NCI-H1092 treated with DMSO at 0.1 percent for 48 hours (cell line): Measurements from ENCODE around the gene NRXN2.

ENCODE experiments used
- DNase-seq: peaks from one replicate; lab custom pipeline; 2025; lab: John Stamatoyannopoulos, UW

The NRXN2 gene

DNA sequence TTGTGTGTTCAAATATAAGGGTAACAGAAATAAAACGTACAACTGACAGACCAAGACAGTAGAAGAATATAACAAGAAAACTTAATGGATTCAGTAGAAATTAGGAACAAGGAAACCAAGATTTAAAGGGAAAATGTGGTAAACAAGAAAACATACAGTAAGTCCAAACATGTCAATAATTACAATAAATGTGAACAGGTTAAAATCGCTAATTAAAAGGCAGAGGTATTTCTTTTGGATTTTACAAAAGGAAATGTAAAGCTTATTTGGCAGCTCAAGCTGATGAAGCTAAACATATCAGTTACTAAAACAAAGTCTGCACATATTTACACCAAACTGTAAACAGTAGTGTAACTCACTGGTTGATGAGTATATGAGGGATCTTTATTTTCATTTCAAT lies 134.3 kb downstream of the NRXN2 start:
- DNase-seq, result no peak

DNA sequence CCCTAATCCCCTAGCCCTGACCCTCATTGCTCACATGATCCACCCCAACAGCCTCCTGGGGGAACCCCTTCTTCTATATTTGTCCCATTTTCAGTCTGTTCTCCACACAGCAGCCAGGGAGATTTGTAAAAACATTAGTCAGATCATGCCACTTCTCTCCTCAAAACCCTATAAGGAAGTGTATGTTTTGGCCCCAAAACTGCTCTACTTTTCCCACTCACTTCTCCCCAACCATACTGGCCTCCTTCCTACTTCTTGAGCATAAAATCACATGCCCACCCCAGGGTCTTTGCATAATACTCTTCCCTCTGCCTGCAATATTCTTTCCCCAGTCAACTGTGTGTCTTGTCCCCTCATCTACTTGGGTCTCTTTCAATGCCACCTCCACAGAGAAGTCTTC lies 136.6 kb downstream of the NRXN2 start:
- no peak for DNase-seq

DNA sequence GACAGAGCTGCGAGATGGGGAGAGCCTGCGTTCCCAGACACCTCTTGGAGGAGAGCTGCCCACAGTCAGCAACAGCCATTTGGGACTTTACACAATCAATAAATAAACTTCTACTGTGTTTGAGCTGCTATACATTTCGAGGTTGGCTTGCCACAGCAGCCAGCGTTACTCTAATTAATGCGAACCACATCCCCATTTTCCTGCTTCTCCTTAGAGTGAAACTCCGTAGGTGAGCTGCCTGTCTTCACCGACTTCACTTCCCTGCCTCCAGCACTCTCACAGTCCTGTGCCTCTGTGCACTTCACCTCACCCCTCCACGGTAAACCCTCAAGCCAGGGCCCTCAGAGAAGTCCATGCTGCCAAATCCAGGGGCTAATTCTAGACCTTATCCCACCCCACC lies 137.8 kb downstream of the NRXN2 start:
- DNase-seq, result no peak

DNA sequence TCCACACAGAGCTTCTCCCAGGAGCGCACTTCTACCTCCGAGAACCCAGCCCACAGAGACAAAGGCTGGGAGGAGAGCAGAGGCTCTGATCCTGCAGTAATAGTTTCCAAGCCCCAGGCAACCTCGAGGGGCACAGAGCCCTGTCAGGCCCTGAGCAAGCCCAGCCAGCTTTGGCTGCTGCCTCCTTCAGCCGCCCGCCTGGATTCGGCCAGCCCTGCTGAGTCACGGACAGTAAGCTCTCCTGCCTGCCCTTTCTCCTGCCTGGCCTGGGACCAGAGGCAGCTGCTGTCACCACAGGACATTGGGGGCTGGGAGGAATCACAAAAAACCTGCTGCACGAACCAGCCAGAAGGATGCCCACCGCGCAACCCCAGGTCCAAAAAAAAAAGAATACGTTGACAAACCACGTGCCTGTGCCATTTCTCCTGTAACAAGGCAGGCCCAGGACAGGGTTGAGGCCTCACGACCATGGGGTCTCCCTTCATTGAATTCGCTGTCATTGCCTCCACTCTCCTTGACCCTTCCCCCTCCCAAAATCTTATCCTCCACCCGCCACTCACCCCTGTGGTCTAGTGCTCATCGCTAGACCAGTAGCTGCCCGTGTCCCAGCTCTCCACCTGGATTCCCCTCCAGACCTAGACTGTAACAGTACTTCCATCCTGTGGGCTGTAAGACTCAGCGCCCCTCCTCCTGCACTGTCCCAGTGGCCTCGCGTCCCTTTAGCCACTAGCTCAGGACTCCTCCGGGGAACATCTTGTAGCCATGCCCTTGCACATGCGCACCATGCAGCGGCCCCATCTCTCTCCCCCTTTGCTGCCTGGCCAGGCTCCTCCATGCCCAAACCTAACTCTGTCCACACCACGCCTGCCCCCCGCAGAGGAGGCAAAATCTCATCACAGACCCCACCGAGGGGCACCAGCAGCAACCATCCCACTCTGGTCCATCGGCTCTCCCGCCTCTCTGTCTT lies 139.4 kb downstream of the NRXN2 start:
- no peak for DNase-seq

DNA sequence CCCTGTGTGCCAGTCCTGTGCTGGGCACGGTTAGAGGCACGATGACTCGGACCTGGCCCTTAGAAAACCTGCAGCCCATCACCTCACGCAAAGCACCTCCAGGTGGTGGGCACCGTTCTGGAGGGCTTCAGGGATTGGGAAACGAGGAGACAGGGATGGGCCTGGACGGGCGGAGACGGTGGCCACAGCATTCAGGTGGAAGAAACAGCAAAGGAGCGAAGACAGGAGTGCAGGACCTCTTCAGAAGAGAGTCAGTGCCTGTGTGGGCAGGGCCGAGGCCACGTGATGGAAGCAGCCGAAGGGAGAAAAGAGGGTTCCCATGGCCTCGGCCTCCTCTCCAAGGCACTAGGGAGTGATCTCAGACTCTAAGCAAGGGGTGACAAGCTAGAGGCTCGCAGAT lies 140.1 kb downstream of the NRXN2 start:
- no peak for DNase-seq

DNA sequence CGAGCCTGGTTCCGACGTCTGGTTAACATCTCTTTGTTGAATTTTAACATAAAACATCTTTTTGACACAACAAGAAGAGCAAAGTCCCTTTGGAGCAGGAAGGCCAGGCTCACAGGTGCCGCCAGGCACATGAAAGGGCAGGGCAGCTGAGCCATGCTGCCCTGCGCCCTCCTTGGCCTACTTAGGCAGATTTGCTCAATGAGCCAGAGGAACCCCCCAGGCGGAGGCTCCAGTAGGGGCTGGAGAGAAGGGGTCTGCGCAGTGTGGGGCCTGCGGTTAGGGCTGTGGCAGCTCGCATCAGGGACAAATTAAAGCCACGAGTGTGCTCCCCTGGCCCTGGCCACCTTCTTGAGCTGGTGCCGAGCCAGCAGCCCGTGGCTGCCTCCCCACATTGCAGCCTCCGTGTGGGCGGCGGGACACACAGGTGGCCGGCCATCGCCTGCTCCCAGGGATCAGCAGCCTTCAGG lies 141.9 kb downstream of the NRXN2 start:
- no peak for DNase-seq

DNA sequence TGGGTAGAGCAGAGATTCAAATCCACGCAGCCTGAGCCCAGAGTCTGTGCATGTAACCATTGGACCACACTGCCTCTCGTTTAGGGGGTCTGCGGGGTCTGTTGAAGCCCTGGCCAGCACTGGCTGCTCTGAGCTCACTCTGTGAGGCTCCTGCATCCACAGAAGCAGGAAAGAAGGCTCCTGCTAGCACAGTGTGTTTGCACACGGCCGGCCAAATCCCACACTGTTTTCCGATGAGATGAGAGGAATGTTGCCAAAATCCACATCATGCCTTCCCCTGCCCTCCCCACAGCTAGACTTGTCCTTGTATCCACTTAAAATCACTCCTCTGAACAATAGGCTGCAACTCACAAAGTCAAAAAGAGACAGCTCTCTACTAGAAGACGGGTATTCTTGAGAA lies 142.6 kb downstream of the NRXN2 start:
- no peak for DNase-seq

DNA sequence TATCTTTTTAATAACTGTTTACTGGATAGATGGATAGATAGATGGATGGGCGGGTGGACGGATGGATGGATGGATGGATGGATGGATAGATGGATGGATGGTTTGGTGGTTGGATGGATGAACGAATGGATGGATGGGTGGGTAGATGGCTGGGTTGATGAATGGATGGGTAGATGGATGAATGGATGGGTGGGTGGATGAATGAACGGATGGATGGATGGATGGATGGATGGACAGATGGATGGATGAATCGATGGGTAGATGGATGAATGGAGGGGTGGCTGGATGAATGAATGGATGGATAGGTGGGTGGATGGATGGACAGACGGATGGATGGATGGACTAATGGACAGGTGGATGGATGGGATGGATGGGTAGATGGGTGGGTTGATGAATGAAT lies 145.8 kb downstream of the NRXN2 start:
- DNase-seq, result no peak

DNA sequence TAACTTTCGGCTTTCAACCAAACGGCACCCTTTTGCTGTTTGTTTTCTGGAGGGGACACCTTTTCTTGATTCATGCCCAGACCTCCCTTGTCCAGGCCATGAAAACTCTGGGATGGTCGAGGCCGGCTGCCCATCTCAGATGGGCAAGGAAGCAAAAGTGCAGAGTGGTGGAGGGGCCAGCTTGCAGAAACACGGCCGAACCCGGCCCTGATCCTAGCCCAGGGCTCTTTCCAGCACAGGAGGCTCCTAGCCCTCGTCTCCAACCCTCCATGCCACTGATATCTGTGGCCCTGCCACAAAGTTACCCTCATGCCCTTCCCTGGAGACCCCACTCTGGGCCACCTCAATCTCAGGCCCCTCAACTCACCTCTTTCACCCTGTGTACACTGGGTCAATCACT lies 150.9 kb downstream of the NRXN2 start:
- DNase-seq, result no peak

DNA sequence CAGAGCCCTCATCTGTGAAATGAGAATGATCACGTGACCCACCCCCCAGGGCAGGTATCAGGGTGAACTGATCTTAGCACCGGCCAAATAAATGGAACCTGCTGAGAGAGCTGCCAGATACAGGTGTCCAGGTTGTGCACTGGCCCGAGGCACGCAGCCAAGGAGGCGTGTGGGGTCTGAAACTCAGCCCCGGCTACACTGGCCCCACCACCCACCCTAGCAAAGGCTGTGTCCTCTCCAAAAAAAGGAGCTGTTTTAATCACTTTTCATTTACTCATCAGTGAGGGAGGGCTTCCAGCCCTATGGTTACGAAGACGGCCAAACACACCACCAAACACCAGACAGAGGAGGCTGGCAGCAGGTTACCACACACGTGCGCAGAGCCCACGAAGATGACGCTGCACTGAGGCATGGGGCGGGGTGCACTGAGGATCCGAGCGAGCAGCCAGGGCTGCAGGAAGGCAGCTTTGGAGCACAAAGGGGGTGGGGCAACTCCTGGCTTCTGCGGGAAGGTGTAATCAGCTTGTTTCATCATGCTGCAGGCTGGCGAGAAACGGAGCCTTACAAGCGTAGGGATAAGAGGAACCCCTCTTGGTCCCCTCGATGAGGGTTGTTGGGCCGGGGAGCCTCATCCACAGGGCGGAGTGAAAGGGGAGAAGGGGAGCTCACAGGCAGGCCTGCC lies 151.4 kb downstream of the NRXN2 start:
- no peak for DNase-seq

DNA sequence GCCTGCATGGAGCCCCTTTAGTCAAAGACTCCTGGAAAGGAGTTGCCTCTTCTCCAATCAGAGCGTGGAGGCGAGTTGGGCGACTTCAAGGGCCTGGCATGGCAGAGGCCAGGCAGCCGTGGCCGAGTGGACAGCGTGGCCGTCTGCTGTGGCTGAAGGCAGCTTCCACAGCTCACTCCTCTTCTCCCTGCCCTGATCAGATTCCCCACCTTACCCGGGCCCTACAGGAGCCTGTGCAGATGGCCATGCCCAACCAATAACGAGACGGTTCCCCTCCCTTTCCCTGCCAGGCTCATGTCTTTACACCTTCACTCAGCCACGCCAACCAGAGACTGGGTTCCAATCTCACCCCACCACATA lies 152.0 kb downstream of the NRXN2 start:
- no peak for DNase-seq

DNA sequence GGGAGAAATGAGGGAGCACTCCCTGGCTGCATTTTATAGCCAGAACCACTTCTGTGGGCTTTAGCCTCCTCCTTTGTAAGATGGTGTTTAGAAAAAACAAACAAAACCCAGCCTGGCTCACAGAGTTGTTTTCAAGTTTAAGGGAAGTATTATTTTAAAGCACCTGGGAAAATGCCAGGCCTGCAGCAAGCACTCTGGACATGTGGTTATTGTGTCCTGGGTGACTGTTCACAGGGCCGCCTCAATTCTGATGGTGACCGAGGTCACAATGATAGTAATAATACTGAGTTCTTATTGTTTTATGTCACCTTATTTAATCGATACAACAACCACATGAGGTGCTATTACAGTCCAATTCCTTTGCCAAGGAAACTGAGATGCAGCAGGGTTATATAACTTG lies 152.7 kb downstream of the NRXN2 start:
- DNase-seq, result no peak

DNA sequence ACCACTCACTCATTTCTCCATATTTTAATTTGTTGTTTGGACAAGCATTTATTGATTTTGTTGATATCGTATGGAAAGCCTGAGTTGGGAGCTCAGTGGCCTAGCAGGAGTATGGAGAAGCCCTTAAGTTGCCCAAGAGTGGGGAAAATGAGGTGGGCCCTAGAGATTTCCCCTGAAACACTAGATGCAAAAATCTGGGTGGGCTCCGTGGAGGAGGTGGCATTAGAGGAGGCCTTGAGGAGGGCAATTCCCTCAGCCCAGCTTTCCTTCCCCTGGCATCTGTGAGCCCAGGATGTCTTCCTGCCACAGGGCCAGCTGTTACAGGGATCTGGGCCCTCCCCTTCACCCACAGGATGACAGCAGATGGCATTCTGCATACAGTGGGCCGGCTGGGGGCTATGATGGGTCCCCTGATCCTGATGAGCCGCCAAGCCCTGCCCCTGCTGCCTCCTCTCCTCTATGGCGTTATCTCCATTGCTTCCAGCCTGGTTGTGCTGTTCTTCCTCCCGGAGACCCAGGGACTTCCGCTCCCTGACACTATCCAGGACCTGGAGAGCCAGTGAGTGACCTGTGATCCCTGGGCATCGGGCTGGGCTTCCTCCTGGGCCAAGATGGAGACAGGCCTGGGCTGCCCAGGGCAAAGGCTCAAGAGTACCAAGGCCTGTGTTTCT lies 153.6 kb downstream of the NRXN2 start:
- DNase-seq, result no peak

DNA sequence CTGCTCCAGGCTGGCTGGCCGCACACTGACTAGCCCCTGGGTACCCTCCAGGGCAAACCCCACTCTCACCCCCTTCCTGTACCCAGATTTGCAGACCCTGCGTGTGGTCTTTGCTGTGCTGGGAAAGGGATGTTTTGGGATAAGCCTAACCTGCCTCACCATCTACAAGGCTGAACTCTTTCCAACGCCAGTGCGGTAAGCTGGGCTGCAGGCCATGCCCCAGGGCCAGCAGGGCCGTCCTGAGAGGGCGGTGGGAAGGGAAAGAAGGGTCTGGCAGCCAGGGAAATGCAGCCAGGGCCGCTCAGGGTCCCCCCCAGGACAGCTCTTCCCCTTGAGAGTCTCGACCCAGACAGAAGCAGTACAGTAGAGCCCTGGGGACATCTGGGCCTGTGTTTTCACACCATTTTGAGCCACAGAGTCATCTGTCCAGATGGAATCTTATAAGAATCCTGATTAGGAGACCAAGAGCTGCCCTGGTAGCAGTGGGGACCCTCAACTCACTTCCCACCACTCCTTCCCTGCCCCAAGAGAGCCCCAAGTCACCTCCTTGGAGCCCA lies 154.3 kb downstream of the NRXN2 start:
- DNase-seq, result no peak

DNA sequence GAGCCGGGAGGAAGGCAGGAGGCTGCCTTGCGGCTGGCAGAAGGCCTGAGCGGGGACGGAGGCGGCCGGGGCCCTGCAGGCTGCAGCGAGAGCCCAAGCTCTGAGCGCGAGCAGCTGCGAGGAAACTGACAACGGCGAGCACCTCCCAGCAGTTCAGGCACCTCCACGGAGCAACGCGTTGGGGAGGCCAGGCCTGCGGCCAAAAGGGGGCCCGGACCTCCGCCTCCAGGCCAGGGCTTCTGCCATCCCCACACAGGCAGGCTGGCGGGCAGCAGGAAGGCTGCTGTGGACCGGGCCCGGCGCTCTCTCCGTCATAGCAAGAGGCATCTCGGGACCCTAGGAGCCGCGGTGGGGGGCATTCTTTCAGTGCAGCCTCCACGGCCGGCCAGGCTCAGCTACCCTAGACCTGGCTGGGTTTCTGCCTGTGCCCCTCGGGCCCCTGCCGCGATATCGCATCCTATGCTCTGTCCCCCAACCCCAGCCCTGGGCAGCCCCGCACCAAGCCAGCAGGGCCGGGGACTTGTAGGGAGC lies 154.9 kb downstream of the NRXN2 start:
- no peak for DNase-seq

DNA sequence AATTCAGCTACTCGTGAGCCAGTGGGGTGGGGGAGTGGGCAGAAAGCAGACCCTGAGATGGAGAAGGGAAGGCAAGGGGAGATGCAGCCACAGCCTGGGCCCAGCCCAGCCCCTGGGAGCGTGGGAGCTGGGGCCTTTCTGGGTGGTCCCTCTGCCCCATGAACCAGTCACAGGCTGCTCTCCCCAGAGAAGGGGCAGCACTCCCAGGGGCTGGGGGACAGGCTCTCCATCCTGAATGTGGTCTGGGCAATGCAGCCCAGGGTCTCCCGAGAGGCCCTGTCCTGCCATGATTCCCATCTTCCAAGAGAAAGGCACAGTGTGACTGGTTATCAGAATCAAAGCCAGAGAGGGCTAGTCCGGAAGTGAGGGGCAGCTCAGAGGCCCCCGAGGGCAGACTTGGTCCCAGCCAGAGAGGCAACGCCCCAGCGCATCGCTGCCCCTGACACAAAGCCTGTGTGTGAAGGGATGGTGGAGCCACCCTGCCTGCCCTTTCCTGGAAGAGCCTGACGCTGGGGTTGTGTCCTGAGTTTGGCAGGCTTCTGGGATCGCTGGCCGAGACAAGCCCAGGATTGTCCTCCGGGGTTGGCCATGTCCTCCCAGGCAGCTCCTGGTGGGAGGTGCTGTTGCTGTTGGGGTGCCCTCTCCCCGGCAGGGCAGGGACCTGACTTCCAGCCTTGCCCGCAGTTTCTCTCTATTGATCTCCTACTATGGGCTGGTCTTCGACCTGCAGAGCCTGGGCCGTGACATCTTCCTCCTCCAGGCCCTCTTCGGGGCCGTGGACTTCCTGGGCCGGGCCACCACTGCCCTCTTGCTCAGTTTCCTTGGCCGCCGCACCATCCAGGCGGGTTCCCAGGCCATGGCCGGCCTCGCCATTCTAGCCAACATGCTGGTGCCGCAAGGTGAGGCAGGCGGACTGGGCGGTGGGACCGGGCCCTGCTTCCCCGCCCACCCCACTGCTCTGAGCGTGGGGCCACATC lies 155.8 kb downstream of the NRXN2 start:
- DNase-seq, result no peak

DNA sequence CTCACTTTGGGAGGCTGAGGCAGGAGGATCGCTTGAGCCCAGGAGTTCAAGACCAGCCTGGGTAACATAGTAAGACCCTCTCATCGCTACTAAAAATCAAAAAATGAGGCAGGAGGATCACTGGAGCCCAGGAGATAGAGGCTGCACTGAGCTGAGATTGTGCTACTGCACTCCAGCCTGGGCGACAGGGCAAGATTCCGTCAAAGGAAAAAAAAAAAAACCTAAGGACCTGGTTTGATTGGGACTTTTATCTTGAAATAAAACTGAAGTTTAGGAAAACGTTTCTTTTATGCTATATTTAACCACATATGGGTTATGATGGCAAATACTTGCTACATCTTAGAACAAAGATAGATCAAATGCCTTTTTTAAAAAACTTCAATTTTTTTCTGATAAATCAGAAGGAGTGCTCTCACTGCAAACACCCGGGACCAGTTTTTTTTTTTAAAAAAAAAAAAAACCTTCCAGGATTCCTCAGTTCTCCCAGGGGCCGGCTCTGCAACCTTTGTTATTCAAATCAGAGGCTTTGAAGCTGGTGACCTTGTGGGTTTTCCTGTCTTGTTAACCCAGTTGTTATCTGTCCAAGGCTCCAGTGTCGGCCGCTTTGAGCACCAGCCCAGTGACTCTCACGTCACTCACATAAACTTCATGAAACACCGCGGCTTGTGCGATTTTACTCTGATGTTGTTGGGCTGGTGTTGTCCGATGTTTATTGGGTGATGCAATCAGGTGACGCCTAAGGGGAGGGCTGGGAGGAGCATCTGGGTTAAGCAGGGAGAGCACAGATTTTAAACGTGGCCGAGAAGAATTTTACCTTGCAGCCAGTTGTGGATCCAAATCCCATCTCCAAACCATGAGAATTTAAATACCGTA lies 156.7 kb downstream of the NRXN2 start:
- DNase-seq, result peak; percentile 6

DNA sequence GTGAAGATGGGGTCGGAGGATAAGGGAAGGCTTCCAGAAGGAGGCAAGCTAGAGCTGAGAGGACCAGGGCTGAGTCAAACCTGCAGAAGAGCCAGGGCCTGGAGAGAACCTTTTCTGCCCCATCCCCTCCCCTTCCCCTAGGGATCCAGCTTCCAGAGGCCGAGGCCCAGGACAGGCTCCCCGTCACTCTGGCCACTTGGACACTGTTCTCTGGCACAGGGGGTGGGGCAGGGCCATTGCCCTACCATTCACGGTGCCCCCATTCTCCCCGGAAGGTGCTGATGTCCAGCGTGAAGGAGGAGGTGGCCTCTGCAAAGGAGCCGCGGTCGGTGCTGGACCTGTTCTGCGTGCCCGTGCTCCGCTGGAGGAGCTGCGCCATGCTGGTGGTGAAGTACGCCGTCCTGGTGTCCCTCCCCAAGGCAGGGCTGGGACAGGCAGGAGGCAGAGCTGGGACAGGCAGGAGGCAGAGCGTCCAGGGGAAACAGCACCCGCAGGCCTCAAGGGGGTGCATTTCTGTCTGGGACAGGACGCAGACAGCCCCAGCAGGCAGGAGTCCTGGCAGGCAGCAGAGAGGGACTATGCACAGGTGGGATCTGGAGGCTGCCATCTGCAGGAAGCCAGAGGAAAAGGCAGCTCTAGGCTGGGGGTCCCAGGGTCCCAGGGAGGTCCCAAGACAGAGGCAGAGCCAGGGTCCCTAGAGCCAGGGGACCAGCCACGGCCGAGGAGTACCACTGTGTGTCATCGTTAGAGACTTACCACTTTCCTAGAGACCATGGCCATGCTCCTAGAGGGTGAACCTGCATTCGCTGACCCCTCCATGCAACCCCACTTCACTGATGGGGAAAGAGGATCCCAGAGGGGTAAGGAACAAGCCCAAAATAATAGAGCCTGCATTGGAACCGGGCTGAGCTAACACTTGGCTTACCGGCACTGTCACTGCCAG lies 157.8 kb downstream of the NRXN2 start:
- no peak for DNase-seq

DNA sequence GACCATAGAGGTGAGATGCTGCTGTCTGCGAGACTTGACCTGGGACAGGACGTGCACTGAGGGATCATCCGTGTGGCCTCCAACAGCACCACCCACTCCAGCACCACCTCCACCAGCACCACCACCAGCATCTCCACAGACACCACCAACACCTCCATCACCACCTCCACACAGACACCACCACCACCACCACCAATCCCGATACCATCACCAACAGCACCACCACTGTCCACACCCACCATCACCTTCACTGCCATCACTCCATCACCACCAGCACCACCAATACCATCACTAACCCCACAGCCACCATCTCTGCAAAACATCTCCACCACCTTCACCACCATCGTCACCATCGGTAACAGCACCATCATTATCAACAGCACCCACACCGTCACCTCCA lies 158.6 kb downstream of the NRXN2 start:
- no peak for DNase-seq
